HEK293 (cell line): ENCODE measurements around the gene GPR39.

Experiments used
- CTCF ChIA-PET: fragments of 350-600 bp; formaldehyde crosslinking; extraction: SDS; loops from one replicate; lab custom pipeline; 2021; ENCODE audit warnings: antibody characterized with exemption; lab: Yijun Ruan, JAX
- POLR2A ChIA-PET: fragments of 300-600 bp; formaldehyde crosslinking; extraction: SDS; loops from one replicate; lab custom pipeline; 2020; ENCODE audit warnings: antibody characterized with exemption, inconsistent platforms; lab: Yijun Ruan, JAX
- H3K27ac ChIP-seq: fragments of 200-500 bp; sonication (Bioruptor generic); 2 replicates; pipeline ENCODE4 v1.5.1; 2014; ENCODE audit warnings: low read depth, low read length, control low read depth, inconsistent platforms; ENCODE audit errors: extremely low read depth
- H3K36me3 ChIP-seq, 2 experiments: fragments of 200-500 bp in 1 of 2; sonication (Bioruptor generic) in 1 of 2; 1 replicate in 1 of 2; 2 replicates in 1 of 2; pipeline ENCODE4 v1.5.1; 2014 to 2017; ENCODE audit warnings: inconsistent platforms in 2 of 2, low read length in 2 of 2; ENCODE audit not compliant: control insufficient read depth in 2 of 2, insufficient read depth in 1 of 2
- H3K4me1 ChIP-seq: fragments of 200-500 bp; sonication (Bioruptor generic); 2 replicates; pipeline ENCODE4 v1.5.1; 2014; ENCODE audit warnings: mild to moderate bottlenecking, low read length, inconsistent platforms; ENCODE audit not compliant: control insufficient read depth, insufficient read depth
- H3K4me3 ChIP-seq: 2 replicates; pipeline ENCODE4 v1.5.1; 2011; ENCODE audit warnings: low read depth, mild to moderate bottlenecking, control low read depth, low read length, moderate library complexity
- H3K9me3 ChIP-seq: fragments of 200-500 bp; sonication (Bioruptor generic); 2 replicates; pipeline ENCODE4 v1.5.1; 2014; ENCODE audit warnings: low read depth, low read length, inconsistent platforms; ENCODE audit not compliant: control insufficient read depth, insufficient read depth
- FEZF1 ChIP-seq: fragments of 450-650 bp; formaldehyde crosslinking; IDR thresholded peaks from 2 replicates; pipeline ENCODE4 v1.5.1; 2016; ENCODE audit warnings: missing biosample characterization, missing genetic modification characterization
- HOXC10 ChIP-seq: sonication (generic); formaldehyde crosslinking; IDR thresholded peaks from 2 replicates; pipeline ENCODE4 v1.8.1; 2023; ENCODE audit warnings: mild to moderate bottlenecking, missing genetic modification reagents
- KLF7 ChIP-seq: fragments of 450-650 bp; formaldehyde crosslinking; IDR thresholded peaks from 2 replicates; pipeline ENCODE4 v1.5.1; 2016; ENCODE audit warnings: missing biosample characterization, missing genetic modification characterization, borderline replicate concordance
- OSR2 ChIP-seq: fragments of 450-650 bp; formaldehyde crosslinking; IDR thresholded peaks from 2 replicates; pipeline ENCODE4 v1.5.1; 2016; ENCODE audit warnings: missing biosample characterization, missing genetic modification characterization
- PRDM4 ChIP-seq: fragments of 450-650 bp; formaldehyde crosslinking; IDR thresholded peaks from 2 replicates; pipeline ENCODE4 v1.5.1; 2017; ENCODE audit warnings: missing biosample characterization, missing genetic modification characterization
- PRDM6 ChIP-seq: fragments of 450-650 bp; formaldehyde crosslinking; IDR thresholded peaks from 2 replicates; pipeline ENCODE4 v1.5.1; 2017; ENCODE audit warnings: missing biosample characterization, missing genetic modification characterization
- ZBTB48 ChIP-seq: fragments of 450-650 bp; formaldehyde crosslinking; IDR thresholded peaks from 2 replicates; pipeline ENCODE4 v1.5.1; 2016; ENCODE audit warnings: missing biosample characterization, missing genetic modification characterization
- ZBTB6 ChIP-seq: fragments of 450-650 bp; formaldehyde crosslinking; IDR thresholded peaks from 2 replicates; pipeline ENCODE4 v1.5.1; 2017; ENCODE audit warnings: missing biosample characterization, missing genetic modification characterization
- ZNF138 ChIP-seq: fragments of 450-650 bp; formaldehyde crosslinking; IDR thresholded peaks from 2 replicates; pipeline ENCODE4 v1.5.1; 2016; ENCODE audit warnings: missing biosample characterization, missing genetic modification characterization, borderline replicate concordance
- ZNF214 ChIP-seq: fragments of 450-650 bp; formaldehyde crosslinking; IDR thresholded peaks from 2 replicates; pipeline ENCODE4 v1.5.1; 2017; ENCODE audit warnings: missing biosample characterization, mild to moderate bottlenecking, missing genetic modification characterization, borderline replicate concordance
- ZNF398 ChIP-seq: fragments of 450-650 bp; formaldehyde crosslinking; IDR thresholded peaks from 2 replicates; pipeline ENCODE4 v1.5.1; 2017; ENCODE audit warnings: missing biosample characterization, missing genetic modification characterization
- ZNF571 ChIP-seq: fragments of 450-650 bp; formaldehyde crosslinking; IDR thresholded peaks from 2 replicates; pipeline ENCODE4 v1.5.0; 2017; ENCODE audit warnings: missing biosample characterization, missing genetic modification characterization
- ZNF768 ChIP-seq: fragments of 450-650 bp; formaldehyde crosslinking; IDR thresholded peaks from 2 replicates; pipeline ENCODE4 v1.5.1; 2018; ENCODE audit warnings: missing biosample characterization, mild to moderate bottlenecking, missing genetic modification characterization
- ZNF791 ChIP-seq: fragments of 450-650 bp; formaldehyde crosslinking; IDR thresholded peaks from 2 replicates; pipeline ENCODE4 v1.5.1; 2016; ENCODE audit warnings: missing biosample characterization, missing genetic modification characterization

Gene GPR39

GRCh38 chr2:132645722-132646539 is 229.3 kb downstream of the GPR39 start (continued):
- TF ChIP-seq PRDM6 (tag by site-specific recombination) = no peak
- no peak for TF ChIP-seq ZBTB6 (tag by site-specific recombination)
- TF ChIP-seq ZNF214 (tag by site-specific recombination) = no peak
- no peak for TF ChIP-seq ZNF791 (tag by site-specific recombination)

- TF ChIP-seq PRDM4 (tag by site-specific recombination) (no peak), ZBTB48 (tag by site-specific recombination) (no peak), OSR2 (no peak), HOXC10 (CRISPR knock-in tag) (no peak), FEZF1 (no peak), ZNF398 (no peak), ZNF571 (tag by site-specific recombination) (no peak), ZNF768 (tag by site-specific recombination) (no peak), KLF7 (no peak), ZNF138 (no peak)
- Histone ChIP-seq H3K9me3 (no peaks in the 10 kb centered on the region), H3K27ac (no peak overlapping the region), H3K36me3 (peaks cover 0 to 30% of the 10 kb centered on the region in 2 experiments; a peak in 1 of 3 replicates), H3K4me1 (no peaks in the 10 kb centered on the region), H3K4me3 (no peak overlapping the region)
- POLR2A ChIA-PET = no interaction called here
- CTCF ChIA-PET = interaction anchor here (0.8 kb wide), 1 partner anchor 22 kb away, joined by 3 read pairs; no protein-coding TSS in a partner anchor
These were observed 230.0 kb downstream of the GPR39 start for GRCh38 chr2:132646540-132647108.
